ENCODE data around the gene CROT.

CROT gene

DNA sequence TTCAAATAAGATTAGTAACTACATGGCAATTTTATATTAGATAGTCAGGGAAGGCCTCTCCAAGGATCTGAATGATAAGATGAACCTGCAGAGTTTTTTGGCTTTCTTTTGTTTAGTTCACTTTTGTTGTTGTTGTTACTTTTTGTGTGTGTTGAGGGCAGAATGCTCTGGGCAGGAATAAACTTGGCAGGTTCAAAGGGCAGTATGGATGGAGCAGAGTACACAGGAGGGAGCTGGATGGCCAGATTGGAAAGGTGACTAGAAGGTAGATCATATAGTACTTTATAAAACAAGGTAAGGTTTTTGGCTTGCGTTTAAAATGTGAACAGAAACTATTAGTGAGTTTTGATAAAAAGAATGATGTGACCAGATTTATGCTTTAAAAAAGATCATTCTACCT, 17.9 kb downstream of the CROT start:
- Mint-ChIP-seq H3K4me1 (ENCODE audit: low read depth) (no peaks in the 10 kb centered on the region), H3K27me3 (no peaks in the 10 kb centered on the region), H3K27ac (no peak overlapping the region), H3K36me3 (ENCODE audit: low read depth) (peaks cover 7% of the 10 kb centered on the region), H3K9me3 (no peaks in the 10 kb centered on the region), H3K4me3 (no peak overlapping the region)

DNA sequence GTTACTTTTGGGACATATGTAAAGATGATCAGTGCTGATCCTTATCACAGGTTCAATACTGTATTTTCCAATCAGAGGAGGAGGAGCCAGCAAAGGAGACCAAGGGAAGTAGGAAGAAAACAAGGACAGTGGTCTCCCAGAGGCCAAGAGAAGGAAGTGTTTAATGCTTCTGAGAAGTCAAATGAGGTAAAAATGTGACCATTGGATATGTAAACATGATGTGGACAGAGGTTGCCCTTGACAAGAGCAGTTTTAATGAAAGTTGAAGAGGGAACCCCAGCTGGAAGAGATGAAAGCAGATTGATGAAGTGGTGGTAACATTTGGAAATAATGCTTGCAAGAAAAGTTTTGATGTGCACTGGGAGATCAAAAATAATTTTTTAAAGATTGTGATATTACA, 18.8 kb downstream of the CROT start:
- H3K4me3 Mint-ChIP-seq, result no peak overlapping the region
- H3K36me3 Mint-ChIP-seq (ENCODE audit: low read depth), result peaks cover 7% of the 10 kb centered on the region

DNA sequence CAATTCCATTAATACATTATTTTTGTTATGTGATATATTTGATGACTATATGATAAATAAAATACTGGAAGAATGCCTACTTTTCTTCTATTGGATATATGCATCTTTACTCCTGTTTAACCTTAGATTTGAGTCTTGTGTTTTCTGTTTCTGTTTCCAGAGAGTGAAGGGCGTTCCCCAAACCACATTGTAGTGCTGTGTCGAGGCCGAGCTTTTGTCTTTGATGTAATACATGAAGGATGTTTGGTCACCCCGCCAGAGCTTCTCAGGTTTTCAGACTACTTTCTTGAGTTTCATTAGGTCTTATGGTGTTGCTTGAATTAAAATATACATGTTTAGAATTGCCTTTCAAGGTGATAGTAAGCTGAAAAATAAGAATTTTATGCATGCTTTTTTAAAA, 23.8 kb downstream of the CROT start:
- Mint-ChIP-seq H3K4me1 (ENCODE audit: low read depth) (peaks cover 8% of the 10 kb centered on the region), H3K9me3 (no peaks in the 10 kb centered on the region), H3K27ac (no peak overlapping the region), H3K27me3 (no peaks in the 10 kb centered on the region), H3K4me3 (no peak overlapping the region), H3K36me3 (ENCODE audit: low read depth) (peaks cover 21% of the 10 kb centered on the region)

More for the DNA sequence above, 18.8 kb downstream of the CROT start:
- peaks cover 4% of the 10 kb centered on the region for H3K4me1 Mint-ChIP-seq (ENCODE audit: low read depth)
- no peaks in the 10 kb centered on the region for H3K9me3 Mint-ChIP-seq
- H3K27ac Mint-ChIP-seq, result no peak overlapping the region
- H3K27me3 Mint-ChIP-seq, result no peaks in the 10 kb centered on the region

- Mint-ChIP-seq H3K4me1 (ENCODE audit: low read depth) (peaks cover 8% of the 10 kb centered on the region), H3K9me3 (no peaks in the 10 kb centered on the region)
Measured at GRCh38 chr7:87370660-87371180, 25.3 kb downstream of the CROT start.

DNA sequence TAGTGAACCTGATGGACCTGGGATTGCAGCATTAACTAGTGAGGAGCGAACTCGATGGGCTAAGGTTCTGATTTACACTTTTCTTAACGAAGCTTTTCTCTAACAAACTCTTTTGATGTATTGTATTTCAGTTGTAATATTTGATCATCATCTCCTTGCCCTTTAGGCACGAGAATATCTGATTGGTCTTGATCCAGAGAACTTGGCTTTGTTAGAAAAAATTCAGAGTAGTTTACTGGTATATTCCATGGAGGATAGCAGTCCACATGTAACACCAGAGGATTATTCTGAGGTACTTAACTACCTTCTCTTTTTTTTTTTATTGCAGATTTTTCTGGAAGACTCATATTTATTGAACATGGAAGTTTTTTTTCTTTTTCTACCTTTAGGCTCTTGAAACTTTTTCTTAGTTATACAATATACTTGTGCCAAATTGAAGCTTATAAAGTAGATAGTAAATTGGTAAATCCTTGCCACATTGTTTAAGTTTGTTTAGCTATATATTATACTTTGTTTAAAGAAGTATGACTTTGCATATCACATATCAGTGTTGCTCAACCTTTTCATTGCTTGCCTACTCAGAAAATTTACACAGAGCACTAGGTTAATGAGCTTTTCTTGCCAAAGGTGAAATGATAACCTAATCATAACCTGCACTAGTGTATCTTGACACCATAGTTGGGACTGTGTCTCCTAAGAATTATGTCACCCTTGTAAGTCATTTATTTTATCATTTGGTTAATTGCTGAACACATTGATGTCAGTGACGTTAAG, 30.4 kb downstream of the CROT start:
- Mint-ChIP-seq H3K27ac (no peak overlapping the region), H3K4me1 (ENCODE audit: low read depth) (no peaks in the 10 kb centered on the region), H3K27me3 (no peaks in the 10 kb centered on the region), H3K9me3 (no peaks in the 10 kb centered on the region), H3K36me3 (ENCODE audit: low read depth) (peaks cover 26% of the 10 kb centered on the region), H3K4me3 (no peak overlapping the region)

More at GRCh38 chr7:87370660-87371180, 25.3 kb downstream of the CROT start:
- Mint-ChIP-seq H3K36me3 (ENCODE audit: low read depth) (peaks cover 24% of the 10 kb centered on the region), H3K27ac (no peak overlapping the region), H3K27me3 (no peaks in the 10 kb centered on the region), H3K4me3 (no peak overlapping the region)

DNA sequence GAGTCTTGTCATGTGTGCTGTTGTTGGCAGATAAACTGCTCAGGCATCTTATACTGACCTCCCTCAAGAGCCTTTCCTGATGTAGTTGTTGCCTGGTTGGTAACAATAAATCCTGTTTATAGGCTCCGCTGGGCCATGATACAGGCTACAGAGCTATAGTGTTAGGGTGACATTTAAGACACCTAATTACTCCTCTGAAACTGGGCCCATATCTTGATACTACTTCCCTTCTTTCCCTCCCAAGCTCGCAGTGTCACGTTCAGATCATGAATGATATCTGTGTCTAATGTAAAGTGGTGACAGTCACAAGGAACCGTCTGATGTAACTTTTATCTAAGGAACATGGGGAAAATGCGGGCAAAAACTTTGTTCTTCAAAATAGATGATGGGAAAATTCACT, 35.4 kb downstream of the CROT start:
- Mint-ChIP-seq H3K36me3 (ENCODE audit: low read depth) (peaks cover 36% of the 10 kb centered on the region), H3K4me1 (ENCODE audit: low read depth) (no peaks in the 10 kb centered on the region), H3K27ac (no peak overlapping the region), H3K27me3 (no peaks in the 10 kb centered on the region), H3K4me3 (no peak overlapping the region), H3K9me3 (no peaks in the 10 kb centered on the region)

- peaks cover 54% of the 10 kb centered on the region for H3K36me3 Mint-ChIP-seq (ENCODE audit: low read depth)
- H3K27me3 Mint-ChIP-seq, result no peaks in the 10 kb centered on the region
- H3K4me1 Mint-ChIP-seq (ENCODE audit: low read depth), result no peaks in the 10 kb centered on the region
- no peaks in the 10 kb centered on the region for H3K9me3 Mint-ChIP-seq
- H3K4me3 Mint-ChIP-seq, result no peak overlapping the region
- no peak overlapping the region for H3K27ac Mint-ChIP-seq
Measured at GRCh38 chr7:87391020-87391701, 45.7 kb downstream of the CROT start.

- Mint-ChIP-seq H3K27me3 (no peaks in the 10 kb centered on the region), H3K4me1 (ENCODE audit: low read depth) (no peaks in the 10 kb centered on the region), H3K4me3 (no peak overlapping the region), H3K36me3 (ENCODE audit: low read depth) (peaks cover 29% of the 10 kb centered on the region), H3K27ac (no peak overlapping the region), H3K9me3 (no peaks in the 10 kb centered on the region)
Measured at GRCh38 chr7:87395442-87396020, 50.1 kb downstream of the CROT start.

GRCh38 chr7:87398446-87398845, 53.0 kb downstream of the CROT start:
- Mint-ChIP-seq H3K36me3 (ENCODE audit: low read depth) (peaks cover 13% of the 10 kb centered on the region), H3K9me3 (no peaks in the 10 kb centered on the region), H3K27ac (no peak overlapping the region), H3K4me1 (ENCODE audit: low read depth) (no peaks in the 10 kb centered on the region), H3K27me3 (no peaks in the 10 kb centered on the region), H3K4me3 (no peak overlapping the region)

DNA sequence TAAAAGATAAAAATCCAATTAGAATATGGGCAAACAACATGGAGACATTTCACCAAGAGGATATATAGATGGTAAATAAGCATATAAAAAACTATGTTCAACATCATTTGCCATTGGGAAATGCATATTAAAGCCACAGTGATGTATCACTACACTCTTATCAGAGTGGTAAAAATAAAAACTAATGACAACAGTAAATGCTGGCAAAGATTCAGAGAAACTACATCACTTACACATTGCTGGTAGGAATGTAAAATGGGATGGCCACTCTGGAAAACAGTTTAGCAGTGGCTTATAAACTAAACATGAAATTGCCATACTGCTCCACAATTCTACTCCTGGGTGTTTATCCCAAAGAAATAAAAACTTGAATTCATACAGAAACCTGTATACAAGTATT, 59.2 kb downstream of the CROT start:
- H3K27me3 Mint-ChIP-seq, result peaks cover 5% of the 10 kb centered on the region
- no peaks in the 10 kb centered on the region for H3K36me3 Mint-ChIP-seq (ENCODE audit: low read depth)
- H3K9me3 Mint-ChIP-seq, result no peaks in the 10 kb centered on the region
- H3K4me1 Mint-ChIP-seq (ENCODE audit: low read depth), result no peaks in the 10 kb centered on the region
- H3K4me3 Mint-ChIP-seq, result no peak overlapping the region
- no peak overlapping the region for H3K27ac Mint-ChIP-seq

- no peaks in the 10 kb centered on the region for H3K9me3 Mint-ChIP-seq
- no peaks in the 10 kb centered on the region for H3K4me1 Mint-ChIP-seq (ENCODE audit: low read depth)
- no peak overlapping the region for H3K27ac Mint-ChIP-seq
- H3K36me3 Mint-ChIP-seq (ENCODE audit: low read depth), result no peaks in the 10 kb centered on the region
- no peak overlapping the region for H3K4me3 Mint-ChIP-seq
- peaks cover 5% of the 10 kb centered on the region for H3K27me3 Mint-ChIP-seq
Measured at GRCh38 chr7:87411186-87411585, 65.7 kb downstream of the CROT start.

DNA sequence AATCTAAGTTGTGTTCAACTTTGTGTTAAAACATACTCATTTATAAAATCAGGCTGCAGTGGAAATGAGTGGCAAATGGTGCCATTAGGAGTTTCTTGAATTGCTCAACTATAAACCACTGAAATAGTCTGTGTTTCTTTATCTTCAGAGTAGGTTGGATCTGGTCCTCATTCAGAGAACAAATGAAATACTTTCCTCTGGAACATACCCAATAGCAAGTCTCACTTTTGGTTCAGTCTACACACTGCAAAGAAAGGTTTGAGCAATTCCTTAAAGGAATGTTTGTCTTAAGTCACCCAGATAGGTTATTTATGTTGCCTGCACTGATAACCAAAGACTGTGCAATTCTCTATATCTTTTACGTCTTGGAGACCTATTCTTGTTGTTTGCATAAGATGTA, 67.6 kb downstream of the CROT start:
- Mint-ChIP-seq H3K27ac (no peak overlapping the region), H3K36me3 (ENCODE audit: low read depth) (no peaks in the 10 kb centered on the region), H3K27me3 (no peaks in the 10 kb centered on the region), H3K4me3 (no peak overlapping the region), H3K4me1 (ENCODE audit: low read depth) (no peaks in the 10 kb centered on the region), H3K9me3 (no peaks in the 10 kb centered on the region)

DNA sequence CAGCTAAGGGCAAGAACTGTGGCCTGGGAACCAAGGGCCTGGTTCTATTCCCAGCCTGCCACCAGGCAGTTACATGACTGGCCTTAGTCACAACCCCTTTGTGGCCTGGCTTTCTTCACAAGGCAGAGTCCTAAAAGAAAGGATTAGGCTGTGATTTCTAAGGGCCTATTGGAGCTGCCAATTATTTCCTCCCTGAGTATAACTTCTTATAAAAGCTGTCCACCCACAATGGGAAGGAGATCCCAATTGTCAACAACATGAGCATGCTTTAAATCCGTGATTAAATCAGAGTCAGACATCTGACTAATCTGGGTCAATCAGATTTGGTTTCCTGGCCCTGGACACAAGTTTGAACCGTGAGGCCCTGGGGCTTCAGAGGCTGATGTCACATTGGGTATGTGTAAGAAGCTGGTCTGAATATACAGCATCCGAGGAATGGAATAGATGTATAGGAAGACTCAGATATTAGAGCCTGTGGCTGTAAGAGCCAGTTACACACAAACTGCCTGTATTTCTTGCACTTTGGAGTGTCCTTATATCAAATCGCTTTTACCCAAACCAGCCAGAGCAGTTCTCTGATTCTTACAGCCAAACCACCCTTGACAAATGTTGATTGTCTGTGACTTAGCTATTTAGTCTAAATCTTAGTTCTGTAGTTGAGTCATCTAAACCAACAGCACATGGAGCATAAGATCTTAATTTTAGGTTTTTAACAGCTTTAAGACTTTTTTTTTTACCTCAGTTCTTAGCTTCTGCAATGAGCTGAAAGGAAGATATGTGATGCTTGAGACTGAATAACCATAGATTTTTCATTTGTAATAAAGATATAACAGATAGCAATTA, 68.7 kb downstream of the CROT start:
- no peaks in the 10 kb centered on the region for H3K27me3 Mint-ChIP-seq
- H3K4me1 Mint-ChIP-seq (ENCODE audit: low read depth), result no peaks in the 10 kb centered on the region
- no peak overlapping the region for H3K27ac Mint-ChIP-seq
- no peak overlapping the region for H3K4me3 Mint-ChIP-seq
- H3K36me3 Mint-ChIP-seq (ENCODE audit: low read depth), result no peaks in the 10 kb centered on the region
- no peaks in the 10 kb centered on the region for H3K9me3 Mint-ChIP-seq

GRCh38 chr7:87414794-87415188, 69.3 kb downstream of the CROT start:
- no peaks in the 10 kb centered on the region for H3K4me1 Mint-ChIP-seq (ENCODE audit: low read depth)

More at GRCh38 chr7:87414794-87415188, 69.3 kb downstream of the CROT start:
- Mint-ChIP-seq H3K4me3 (no peak overlapping the region), H3K27me3 (no peaks in the 10 kb centered on the region), H3K36me3 (ENCODE audit: low read depth) (no peaks in the 10 kb centered on the region), H3K27ac (no peak overlapping the region), H3K9me3 (no peaks in the 10 kb centered on the region)
